ENCODE data around the gene PYDC1.
"Not testable (repeated sequence)": the region's sequence is repeated elsewhere in the genome, so short reads cannot be mapped to it uniquely, and the experiment has no call there.

Gene PYDC1

GRCh38 chr16:31221357-31222160 is 4.6 kb upstream of the PYDC1 start:
- no peak for DNase-seq

- DNase-seq = no peak
Observed at GRCh38 chr16:31219154-31219741, 2.3 kb upstream of the PYDC1 start.

GRCh38 chr16:31217136-31217530 is 198 bp upstream of the PYDC1 start:
- no peak for DNase-seq

GRCh38 chr16:31215287-31216162 is 1.4 kb downstream of the PYDC1 start:
- peak; percentile 60 for DNase-seq

GRCh38 chr16:31214708-31215286 is 2.1 kb downstream of the PYDC1 start:
- DNase-seq = no peak

- DNase-seq = no peak
Observed at GRCh38 chr16:31213877-31214707, 2.8 kb downstream of the PYDC1 start, which contains the start of gene TRIM72. TRIM72 (plus strand) TSS chr16:31214119; CDS start chr16:31214739, 620 bp downstream.

- DNase-seq = no peak
Observed at GRCh38 chr16:31213342-31213741, 3.6 kb downstream of the PYDC1 start.

GRCh38 chr16:31206776-31207175 is 10.2 kb downstream of the PYDC1 start:
- no peak for DNase-seq

- no peak for DNase-seq
Observed at GRCh38 chr16:31204871-31205666, 11.9 kb downstream of the PYDC1 start.

GRCh38 chr16:31202414-31203375 is 14.2 kb downstream of the PYDC1 start, which contains the start of gene PYCARD:
PYCARD (minus strand) TSS chr16:31202760; CDS start chr16:31202690, 70 bp downstream.
- peak; percentile 70 for DNase-seq

- peak; percentile 64 for DNase-seq
Observed at GRCh38 chr16:31201582-31202413, 15.1 kb downstream of the PYDC1 start.

- DNase-seq = peak; percentile 81
Observed at GRCh38 chr16:31200821-31201568, 15.9 kb downstream of the PYDC1 start.

- DNase-seq = not testable (repeated sequence)
Observed at GRCh38 chr16:31200111-31200510, 16.8 kb downstream of the PYDC1 start.

GRCh38 chr16:31199430-31200041 is 17.4 kb downstream of the PYDC1 start:
- no peak for DNase-seq

GRCh38 chr16:31198207-31198882 is 18.6 kb downstream of the PYDC1 start:
- DNase-seq = no peak

- no peak for DNase-seq
Observed at GRCh38 chr16:31196324-31197088, 20.4 kb downstream of the PYDC1 start.

All from hematopoietic multipotent progenitor cell treated with erythropoietin and hydrocortisone succinate and interleukin-3 and kit ligand, for 6 days (in vitro differentiated cells).